Calu3 (cell line): Measurements from ENCODE around the gene EIF2D. TPM values are rescaled to one million over a fixed set of nuclear protein-coding genes. Genes with fewer than 3 reads are reported as not detected.

ENCODE experiments used
- BruUV-seq: library from RNA; stranded (reverse); fragments of 400-500 nt; replicated peaks from 2 replicates; lab custom pipeline; 2021; lab: Mats Ljungman, UMichigan
- CTCF ChIA-PET: fragments of 300-600 bp; sonication (Branson Sonifier 250); formaldehyde crosslinking; loops from one replicate; lab custom pipeline; 2022; ENCODE audit warnings: antibody characterized with exemption; lab: Charles Lee
- DNase-seq: peaks from one replicate; pipeline ENCODE4 v3.0.0; 2022
- H3K27ac Mint-ChIP-seq: one replicate; pipeline ENCODE4 v1.8.0; 2022; ENCODE audit warnings: mixed read lengths; ENCODE audit not compliant: unreplicated experiment
- H3K27me3 Mint-ChIP-seq: one replicate; pipeline ENCODE4 v1.8.0; 2022; ENCODE audit warnings: mixed read lengths; ENCODE audit not compliant: unreplicated experiment
- H3K36me3 Mint-ChIP-seq: one replicate; pipeline ENCODE4 v1.8.0; 2022; ENCODE audit warnings: mild to moderate bottlenecking, moderate library complexity, mixed read lengths; ENCODE audit not compliant: insufficient read depth, unreplicated experiment
- H3K4me1 Mint-ChIP-seq: one replicate; pipeline ENCODE4 v1.8.0; 2022; ENCODE audit warnings: mild to moderate bottlenecking, low read depth, mixed read lengths; ENCODE audit not compliant: unreplicated experiment
- H3K4me3 Mint-ChIP-seq: one replicate; pipeline ENCODE4 v1.8.0; 2022; ENCODE audit warnings: mild to moderate bottlenecking, low read depth, moderate library complexity, mixed read lengths; ENCODE audit not compliant: unreplicated experiment
- H3K9me3 Mint-ChIP-seq: one replicate; pipeline ENCODE4 v1.8.0; 2022; ENCODE audit warnings: low read depth, mixed read lengths; ENCODE audit not compliant: unreplicated experiment
- intact Hi-C: fragments of 100-400 bp; cut with micrococcal nuclease; formaldehyde crosslinking; loops from one replicate; pipeline ENCODE4 v1.10.0; 2022; ENCODE audit not compliant: unreplicated experiment
- total RNA-seq: library from RNA; stranded (reverse); gene quantifications from 2 replicates; pipeline ENCODE4 v1.2.3, GENCODE V29; 2022
- TF ChIP-seq, protein P1 (sequence below): fragments of 200-600 bp; IDR thresholded peaks from one replicate; pipeline ENCODE4 v1.8.0; 2022; ENCODE audit warnings: antibody characterized with exemption; ENCODE audit not compliant: unreplicated experiment

The EIF2D gene
- total RNA-seq, 1 experiment from 2014 or later = 45.1 TPM

DNA sequence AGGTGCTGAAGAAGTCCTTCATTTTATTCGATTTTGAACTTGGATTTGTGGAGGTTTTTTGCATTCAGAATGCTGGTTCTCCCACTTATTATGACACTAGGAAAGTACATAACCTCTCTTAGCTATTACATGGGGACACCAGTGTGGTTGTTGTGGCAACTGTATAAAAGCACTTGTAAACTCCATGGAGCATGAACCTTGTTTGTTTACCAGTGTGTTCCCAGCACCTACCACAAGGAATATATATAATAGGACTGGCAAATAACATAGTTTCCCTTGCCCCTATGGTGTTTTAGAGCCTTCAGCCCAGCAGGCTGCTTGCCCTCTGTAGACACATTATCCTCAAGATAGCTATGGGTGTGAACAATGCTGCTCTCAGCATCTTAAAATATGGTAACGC lies 61.8 kb downstream of the EIF2D start:
- Mint-ChIP-seq H3K27me3 (peaks cover 44% of the 10 kb centered on the region), H3K4me1 (no peaks in the 10 kb centered on the region), H3K27ac (no peak overlapping the region), H3K36me3 (no peaks in the 10 kb centered on the region), H3K4me3 (no peak overlapping the region), H3K9me3 (no peaks in the 10 kb centered on the region)
- intact Hi-C loops = no loop called here
- CTCF ChIA-PET = no interaction called here
- no TSS peak for BruUV-seq
- TF ChIP-seq, protein P1, sequence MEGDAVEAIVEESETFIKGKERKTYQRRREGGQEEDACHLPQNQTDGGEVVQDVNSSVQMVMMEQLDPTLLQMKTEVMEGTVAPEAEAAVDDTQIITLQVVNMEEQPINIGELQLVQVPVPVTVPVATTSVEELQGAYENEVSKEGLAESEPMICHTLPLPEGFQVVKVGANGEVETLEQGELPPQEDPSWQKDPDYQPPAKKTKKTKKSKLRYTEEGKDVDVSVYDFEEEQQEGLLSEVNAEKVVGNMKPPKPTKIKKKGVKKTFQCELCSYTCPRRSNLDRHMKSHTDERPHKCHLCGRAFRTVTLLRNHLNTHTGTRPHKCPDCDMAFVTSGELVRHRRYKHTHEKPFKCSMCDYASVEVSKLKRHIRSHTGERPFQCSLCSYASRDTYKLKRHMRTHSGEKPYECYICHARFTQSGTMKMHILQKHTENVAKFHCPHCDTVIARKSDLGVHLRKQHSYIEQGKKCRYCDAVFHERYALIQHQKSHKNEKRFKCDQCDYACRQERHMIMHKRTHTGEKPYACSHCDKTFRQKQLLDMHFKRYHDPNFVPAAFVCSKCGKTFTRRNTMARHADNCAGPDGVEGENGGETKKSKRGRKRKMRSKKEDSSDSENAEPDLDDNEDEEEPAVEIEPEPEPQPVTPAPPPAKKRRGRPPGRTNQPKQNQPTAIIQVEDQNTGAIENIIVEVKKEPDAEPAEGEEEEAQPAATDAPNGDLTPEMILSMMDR = no peak
- DNase-seq = no peak

DNA sequence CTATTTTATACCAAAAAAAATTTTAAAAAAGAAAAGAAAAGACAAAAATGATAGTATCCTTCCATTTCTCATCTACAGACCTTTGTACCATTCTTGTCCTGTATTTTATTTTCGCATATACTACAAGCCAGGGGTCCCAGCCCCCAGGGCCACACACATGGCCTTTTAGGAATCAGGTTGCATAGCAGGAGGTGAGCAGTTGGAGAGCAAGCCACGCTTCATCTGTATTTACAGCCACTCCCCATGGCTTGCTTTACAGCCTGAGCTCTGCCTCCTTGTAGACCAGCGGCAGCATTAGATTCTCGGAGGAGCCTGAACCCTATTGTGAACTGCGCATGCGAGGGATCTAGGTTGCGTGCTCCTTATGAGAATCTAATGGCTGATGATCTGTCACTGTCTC lies 65.2 kb downstream of the EIF2D start:
- CTCF ChIA-PET = interaction anchor here (1.2 kb wide), 1 partner anchor 36 kb away, joined by 3 read pairs; no protein-coding TSS in a partner anchor
- Mint-ChIP-seq H3K4me1 (no peaks in the 10 kb centered on the region), H3K27ac (no peak overlapping the region), H3K9me3 (no peaks in the 10 kb centered on the region), H3K36me3 (no peaks in the 10 kb centered on the region), H3K27me3 (peaks cover 24% of the 10 kb centered on the region), H3K4me3 (no peak overlapping the region)
- intact Hi-C loops = no loop called here
- TF ChIP-seq, protein P1 = no peak
- no TSS peak for BruUV-seq
- DNase-seq = no peak

DNA sequence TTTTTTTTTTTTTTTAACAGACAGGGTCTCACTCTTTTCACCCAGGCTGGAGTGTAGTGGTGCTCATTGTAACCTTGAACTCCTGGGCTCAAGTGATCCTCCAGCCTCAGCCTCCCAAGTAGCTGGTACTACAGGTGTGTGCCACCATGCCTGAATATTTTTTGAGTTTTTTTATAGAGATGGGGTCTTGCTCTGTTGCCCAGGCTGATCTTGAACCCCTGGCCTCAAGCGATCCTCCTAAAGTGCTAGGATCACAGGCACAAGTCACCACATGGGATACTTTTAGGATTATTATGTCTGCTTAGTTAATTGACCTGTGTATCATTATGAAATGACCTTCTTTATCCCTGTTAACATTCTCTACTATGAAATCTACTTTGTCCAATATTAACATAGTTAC lies 66.9 kb downstream of the EIF2D start:
- CTCF ChIA-PET = interaction anchor here (0.7 to 2.8 kb wide), 9 partner anchors 10 to 173 kb away, joined by 3 to 26 read pairs (median 4); partner anchors contain the start of gene RASSF5
- no TSS peak for BruUV-seq

DNA sequence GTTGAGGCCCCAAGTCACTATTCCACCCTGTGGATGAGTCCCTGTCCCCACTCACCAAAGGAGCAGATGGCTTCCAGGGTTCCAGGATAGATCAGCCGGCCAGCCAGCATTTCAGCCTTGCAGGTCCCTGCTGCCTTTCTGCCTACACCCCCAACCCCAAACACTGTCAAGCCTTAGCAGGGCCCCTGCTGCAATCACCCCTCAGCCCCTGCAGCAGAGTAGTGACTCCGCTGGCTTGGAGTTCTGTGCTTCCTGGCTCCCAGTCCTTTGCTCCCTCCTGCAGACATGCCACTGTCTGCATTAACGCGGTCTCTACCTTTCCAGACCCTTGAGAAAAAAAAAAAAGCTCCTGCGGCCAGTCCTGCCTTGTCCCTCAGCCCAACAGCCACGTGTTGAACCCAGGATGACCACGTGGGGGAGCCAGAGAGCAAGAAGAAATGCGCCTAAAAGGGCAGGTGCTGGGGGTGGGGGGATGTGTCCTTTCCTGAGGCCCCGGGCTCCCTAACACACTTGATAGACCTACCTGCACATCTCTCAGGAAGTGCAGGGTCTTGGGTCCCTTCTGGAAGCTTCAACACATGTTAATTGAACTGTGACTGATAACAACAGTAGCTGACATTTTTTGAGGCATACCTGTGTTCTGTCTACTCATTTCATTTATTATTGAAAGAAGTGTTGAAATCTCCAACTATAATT lies 67.6 kb downstream of the EIF2D start:
- Mint-ChIP-seq H3K4me3 (no peak overlapping the region), H3K4me1 (peaks cover 12% of the 10 kb centered on the region), H3K27ac (no peak overlapping the region), H3K36me3 (no peaks in the 10 kb centered on the region), H3K27me3 (peaks cover 2% of the 10 kb centered on the region), H3K9me3 (no peaks in the 10 kb centered on the region)
- TF ChIP-seq, protein P1 = peak; percentile 90
- CTCF ChIA-PET = interaction anchor here (0.7 to 2.8 kb wide), 8 partner anchors 9 to 41 kb away, joined by 3 to 26 read pairs (median 4); partner anchors contain the start of gene RASSF5
- intact Hi-C loops = loop anchor here (1.0 to 5.0 kb wide), 2 partner anchors 37 to 39 kb away; partner anchors contain the start of gene RASSF5
- BruUV-seq = no TSS peak
- DNase-seq = peak; percentile 91

More for the DNA sequence above, 66.9 kb downstream of the EIF2D start:
- peaks cover 8% of the 10 kb centered on the region for H3K4me1 Mint-ChIP-seq
- H3K27ac Mint-ChIP-seq = no peak overlapping the region
- intact Hi-C loops = loop anchor here (1.0 kb wide), 1 partner anchor 38 kb away; no protein-coding TSS in a partner anchor
- H3K4me3 Mint-ChIP-seq = no peak overlapping the region
- peaks cover 8% of the 10 kb centered on the region for H3K27me3 Mint-ChIP-seq
- no peaks in the 10 kb centered on the region for H3K9me3 Mint-ChIP-seq
- TF ChIP-seq, protein P1 = no peak
- H3K36me3 Mint-ChIP-seq = no peaks in the 10 kb centered on the region
- DNase-seq = no peak

Other genes starting within 250 kb of the EIF2D start
- 35.5 and 47.5 TPM in 2 replicates for gene IKBKE, start 142.0 kb downstream of the EIF2D start, total RNA-seq
- 6.1 and 6.5 TPM in 2 replicates for gene RASSF5, start 104.9 kb downstream of the EIF2D start, total RNA-seq
- gene DYRK3, start 23.1 kb upstream of the EIF2D start, total RNA-seq = 7.6 and 8.0 TPM in 2 replicates
- gene MAPKAPK2, start 72.4 kb upstream of the EIF2D start, total RNA-seq = 93.7 and 96.2 TPM in 2 replicates
- not detected in 2 replicates for gene IL19, start 158.3 kb upstream of the EIF2D start, total RNA-seq
- gene IL10, start 160.0 kb upstream of the EIF2D start, total RNA-seq = not detected in 2 replicates